Measurements from ENCODE around the gene ZNF529. TPM values are rescaled to one million over a fixed set of nuclear protein-coding genes. Genes with fewer than 3 reads are reported as not detected.
A peak's percentile ranks its signal among the peaks of the same experiment; 100 is the strongest.

The ZNF529 gene
- total and polyA plus RNA-seq, 4 donors = 1.4 to 9.5 (median 3.0) TPM

GRCh38 chr19:36573895-36574720 lies 1.0 kb upstream of the ZNF529 start:
- H3K27me3 ChIP-seq (ENCODE audit: control insufficient read depth in 4 of 4, insufficient read depth in 4 of 4, low read length in 3 of 4) = no peaks in the 10 kb centered on the region
- peaks cover 14 to 24% (median 19%) of the 10 kb centered on the region in 4 donors for H3K9me3 ChIP-seq (ENCODE audit: control insufficient read depth in 4 of 4, low read length in 3 of 4)
- peaks cover 3 to 13% (median 12%) of the 10 kb centered on the region in 4 donors for H3K4me1 ChIP-seq (ENCODE audit: control insufficient read depth in 4 of 4, insufficient read depth in 4 of 4, low read length in 3 of 4)
- peak overlapping the region; percentile 79 to 93 (median 82) for H3K4me3 ChIP-seq (ENCODE audit: low read depth in 1 of 3, low read length in 3 of 3)
- peak overlapping the region; percentile 87 to 89 for H3K9ac ChIP-seq (ENCODE audit: low read depth in 1 of 2, low read length in 2 of 2)
- peak overlapping the region; percentile 72 to 81 for H3K27ac ChIP-seq (ENCODE audit: low read depth in 1 of 2, low read length in 2 of 2)
- no peak for TF ChIP-seq JUND (IDR thresholded peaks at IDR 0.05)
- TF ChIP-seq ATF3 (IDR thresholded peaks at IDR 0.05) = no peak
- TF ChIP-seq NR2F2 (IDR thresholded peaks at IDR 0.05) = no peak
- TF ChIP-seq GABPA (IDR thresholded peaks at IDR 0.05 in 1 of 2, conservative IDR thresholded peaks at IDR 0.05 in 1 of 2) = no peak
- no peak for TF ChIP-seq RXRA (IDR thresholded peaks at IDR 0.05)
- no peak for TF ChIP-seq SP1 (IDR thresholded peaks at IDR 0.05)
- TF ChIP-seq, protein P1, sequence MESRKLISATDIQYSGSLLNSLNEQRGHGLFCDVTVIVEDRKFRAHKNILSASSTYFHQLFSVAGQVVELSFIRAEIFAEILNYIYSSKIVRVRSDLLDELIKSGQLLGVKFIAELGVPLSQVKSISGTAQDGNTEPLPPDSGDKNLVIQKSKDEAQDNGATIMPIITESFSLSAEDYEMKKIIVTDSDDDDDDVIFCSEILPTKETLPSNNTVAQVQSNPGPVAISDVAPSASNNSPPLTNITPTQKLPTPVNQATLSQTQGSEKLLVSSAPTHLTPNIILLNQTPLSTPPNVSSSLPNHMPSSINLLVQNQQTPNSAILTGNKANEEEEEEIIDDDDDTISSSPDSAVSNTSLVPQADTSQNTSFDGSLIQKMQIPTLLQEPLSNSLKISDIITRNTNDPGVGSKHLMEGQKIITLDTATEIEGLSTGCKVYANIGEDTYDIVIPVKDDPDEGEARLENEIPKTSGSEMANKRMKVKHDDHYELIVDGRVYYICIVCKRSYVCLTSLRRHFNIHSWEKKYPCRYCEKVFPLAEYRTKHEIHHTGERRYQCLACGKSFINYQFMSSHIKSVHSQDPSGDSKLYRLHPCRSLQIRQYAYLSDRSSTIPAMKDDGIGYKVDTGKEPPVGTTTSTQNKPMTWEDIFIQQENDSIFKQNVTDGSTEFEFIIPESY (IDR thresholded peaks at IDR 0.05) = no peak
- no peak for TF ChIP-seq YY1 (IDR thresholded peaks at IDR 0.05)
- TF ChIP-seq, protein P2, sequence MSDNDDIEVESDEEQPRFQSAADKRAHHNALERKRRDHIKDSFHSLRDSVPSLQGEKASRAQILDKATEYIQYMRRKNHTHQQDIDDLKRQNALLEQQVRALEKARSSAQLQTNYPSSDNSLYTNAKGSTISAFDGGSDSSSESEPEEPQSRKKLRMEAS (IDR thresholded peaks at IDR 0.05) = no peak
- TF ChIP-seq EGR1 (IDR thresholded peaks at IDR 0.05; ENCODE audit: low read depth in 2 of 2) = no peak
- no peak for TF ChIP-seq RAD21 (IDR thresholded peaks at IDR 0.05)
- no peak for TF ChIP-seq TAF1 (conservative IDR thresholded peaks at IDR 0.05)
- no peak for TF ChIP-seq HNF4A (conservative IDR thresholded peaks at IDR 0.05)
- TF ChIP-seq, protein P3, sequence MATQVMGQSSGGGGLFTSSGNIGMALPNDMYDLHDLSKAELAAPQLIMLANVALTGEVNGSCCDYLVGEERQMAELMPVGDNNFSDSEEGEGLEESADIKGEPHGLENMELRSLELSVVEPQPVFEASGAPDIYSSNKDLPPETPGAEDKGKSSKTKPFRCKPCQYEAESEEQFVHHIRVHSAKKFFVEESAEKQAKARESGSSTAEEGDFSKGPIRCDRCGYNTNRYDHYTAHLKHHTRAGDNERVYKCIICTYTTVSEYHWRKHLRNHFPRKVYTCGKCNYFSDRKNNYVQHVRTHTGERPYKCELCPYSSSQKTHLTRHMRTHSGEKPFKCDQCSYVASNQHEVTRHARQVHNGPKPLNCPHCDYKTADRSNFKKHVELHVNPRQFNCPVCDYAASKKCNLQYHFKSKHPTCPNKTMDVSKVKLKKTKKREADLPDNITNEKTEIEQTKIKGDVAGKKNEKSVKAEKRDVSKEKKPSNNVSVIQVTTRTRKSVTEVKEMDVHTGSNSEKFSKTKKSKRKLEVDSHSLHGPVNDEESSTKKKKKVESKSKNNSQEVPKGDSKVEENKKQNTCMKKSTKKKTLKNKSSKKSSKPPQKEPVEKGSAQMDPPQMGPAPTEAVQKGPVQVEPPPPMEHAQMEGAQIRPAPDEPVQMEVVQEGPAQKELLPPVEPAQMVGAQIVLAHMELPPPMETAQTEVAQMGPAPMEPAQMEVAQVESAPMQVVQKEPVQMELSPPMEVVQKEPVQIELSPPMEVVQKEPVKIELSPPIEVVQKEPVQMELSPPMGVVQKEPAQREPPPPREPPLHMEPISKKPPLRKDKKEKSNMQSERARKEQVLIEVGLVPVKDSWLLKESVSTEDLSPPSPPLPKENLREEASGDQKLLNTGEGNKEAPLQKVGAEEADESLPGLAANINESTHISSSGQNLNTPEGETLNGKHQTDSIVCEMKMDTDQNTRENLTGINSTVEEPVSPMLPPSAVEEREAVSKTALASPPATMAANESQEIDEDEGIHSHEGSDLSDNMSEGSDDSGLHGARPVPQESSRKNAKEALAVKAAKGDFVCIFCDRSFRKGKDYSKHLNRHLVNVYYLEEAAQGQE (IDR thresholded peaks at IDR 0.05) = no peak
- TF ChIP-seq FOXA2 (IDR thresholded peaks at IDR 0.05) = no peak
- TF ChIP-seq HNF4G (IDR thresholded peaks at IDR 0.05) = no peak
- TF ChIP-seq, protein P4, sequence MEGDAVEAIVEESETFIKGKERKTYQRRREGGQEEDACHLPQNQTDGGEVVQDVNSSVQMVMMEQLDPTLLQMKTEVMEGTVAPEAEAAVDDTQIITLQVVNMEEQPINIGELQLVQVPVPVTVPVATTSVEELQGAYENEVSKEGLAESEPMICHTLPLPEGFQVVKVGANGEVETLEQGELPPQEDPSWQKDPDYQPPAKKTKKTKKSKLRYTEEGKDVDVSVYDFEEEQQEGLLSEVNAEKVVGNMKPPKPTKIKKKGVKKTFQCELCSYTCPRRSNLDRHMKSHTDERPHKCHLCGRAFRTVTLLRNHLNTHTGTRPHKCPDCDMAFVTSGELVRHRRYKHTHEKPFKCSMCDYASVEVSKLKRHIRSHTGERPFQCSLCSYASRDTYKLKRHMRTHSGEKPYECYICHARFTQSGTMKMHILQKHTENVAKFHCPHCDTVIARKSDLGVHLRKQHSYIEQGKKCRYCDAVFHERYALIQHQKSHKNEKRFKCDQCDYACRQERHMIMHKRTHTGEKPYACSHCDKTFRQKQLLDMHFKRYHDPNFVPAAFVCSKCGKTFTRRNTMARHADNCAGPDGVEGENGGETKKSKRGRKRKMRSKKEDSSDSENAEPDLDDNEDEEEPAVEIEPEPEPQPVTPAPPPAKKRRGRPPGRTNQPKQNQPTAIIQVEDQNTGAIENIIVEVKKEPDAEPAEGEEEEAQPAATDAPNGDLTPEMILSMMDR (IDR thresholded peaks at IDR 0.05; ENCODE audit: low read depth, low read length, missing input control) = no peak
- TF ChIP-seq FOXA1 (IDR thresholded peaks at IDR 0.05) = no peak
- DNase-seq (ENCODE audit: low spot score) = no peak
- 28% methylated on average over 18 of the region's 18 CpGs for WGBS
- H3K36me3 ChIP-seq (ENCODE audit: control insufficient read depth in 4 of 4, insufficient read depth in 3 of 4, low read depth in 1 of 4, low read length in 3 of 4) = peaks cover 12 to 37% (median 26%) of the 10 kb centered on the region in 4 donors
